ENCODE results near the gene GDNF.

Gene GDNF

GRCh38 chr5:37847978-37848425, 8.2 kb upstream of the GDNF start:
- no peak for TF ChIP-seq CTCF (IDR thresholded peaks at IDR 0.05)
- Histone ChIP-seq H3K4me3 (no peak overlapping the region), H3K27ac (no peak overlapping the region), H3K4me1 (no peaks in the 10 kb centered on the region), H3K36me3 (no peaks in the 10 kb centered on the region), H3K27me3 (peaks cover 0 to 10% of the 10 kb centered on the region in 2 donors), H3K9me3 (no peaks in the 10 kb centered on the region)
- intact Hi-C loops (cut with DNase I; ENCODE audit: low total_unique reads): no loop called here
- no peak for DNase-seq

GRCh38 chr5:37846786-37847310, 7.0 kb upstream of the GDNF start:
- no peak overlapping the region for H3K4me3 ChIP-seq
- no peaks in the 10 kb centered on the region for H3K4me1 ChIP-seq
- DNase-seq: no peak
- no peaks in the 10 kb centered on the region for H3K9me3 ChIP-seq
- no peak for TF ChIP-seq CTCF (IDR thresholded peaks at IDR 0.05)
- intact Hi-C loops (cut with DNase I; ENCODE audit: low total_unique reads): no loop called here
- H3K36me3 ChIP-seq: no peaks in the 10 kb centered on the region
- peaks cover 0 to 19% of the 10 kb centered on the region in 2 donors for H3K27me3 ChIP-seq
- no peak overlapping the region for H3K27ac ChIP-seq

- peaks cover 0 to 48% of the 10 kb centered on the region in 2 donors for H3K27me3 ChIP-seq
- TF ChIP-seq CTCF (IDR thresholded peaks at IDR 0.05): no peak
- peaks cover 0 to 18% (median 15%) of the 10 kb centered on the region in 4 donors for H3K4me1 ChIP-seq
- DNase-seq: no peak
- no peaks in the 10 kb centered on the region for H3K9me3 ChIP-seq
- intact Hi-C loops (cut with DNase I; ENCODE audit: low total_unique reads): no loop called here
- no peak overlapping the region for H3K4me3 ChIP-seq
- H3K36me3 ChIP-seq: no peaks in the 10 kb centered on the region
- no peak overlapping the region for H3K27ac ChIP-seq
These were observed 4.2 kb upstream of the GDNF start for GRCh38 chr5:37844009-37844408.

- no peak overlapping the region for H3K4me3 ChIP-seq
- H3K36me3 ChIP-seq: no peaks in the 10 kb centered on the region
- H3K9me3 ChIP-seq: no peaks in the 10 kb centered on the region
- TF ChIP-seq CTCF (IDR thresholded peaks at IDR 0.05): no peak
- H3K4me1 ChIP-seq: peaks cover 0 to 38% (median 30%) of the 10 kb centered on the region in 4 donors
- no peak for DNase-seq
- H3K27ac ChIP-seq: no peak overlapping the region
- intact Hi-C loops (cut with DNase I; ENCODE audit: low total_unique reads): no loop called here
- peaks cover 0 to 67% of the 10 kb centered on the region in 2 donors for H3K27me3 ChIP-seq
These were observed 2.2 kb upstream of the GDNF start for GRCh38 chr5:37842048-37842447.

GRCh38 chr5:37841203-37841602, 1.4 kb upstream of the GDNF start:
- H3K27ac ChIP-seq: no peak overlapping the region
- no peak overlapping the region for H3K4me3 ChIP-seq
- intact Hi-C loops (cut with DNase I; ENCODE audit: low total_unique reads): no loop called here
- no peaks in the 10 kb centered on the region for H3K9me3 ChIP-seq
- no peak for DNase-seq
- no peaks in the 10 kb centered on the region for H3K36me3 ChIP-seq
- peaks cover 0 to 46% (median 39%) of the 10 kb centered on the region in 4 donors for H3K4me1 ChIP-seq
- peaks cover 0 to 76% of the 10 kb centered on the region in 2 donors for H3K27me3 ChIP-seq
- no peak for TF ChIP-seq CTCF (IDR thresholded peaks at IDR 0.05)

Measured in tibial artery (tissue), 4 donors.